ENCODE results near the gene TOR1AIP2. TPM values are rescaled to one million over a fixed set of nuclear protein-coding genes. Genes with fewer than 3 reads are reported as not detected.
"Not testable (repeated sequence)": the region's sequence is repeated elsewhere in the genome, so short reads cannot be mapped to it uniquely, and the experiment has no call there.

The TOR1AIP2 gene
- total and polyA plus RNA-seq, 12 donors, result 18.9 to 182 (median 134) TPM

GRCh38 chr1:179807291-179807690 lies 70.3 kb downstream of the TOR1AIP2 start:
- no peak for DNase-seq
- Histone ChIP-seq H3K4me3 (no peak overlapping the region), H3K27me3 (no peaks in the 10 kb centered on the region), H3K9me3 (replicated peaks in 1 of 3) (no peaks in the 10 kb centered on the region), H3K4me1 (replicated peaks in 1 of 2) (no peaks in the 10 kb centered on the region), H3K27ac (no peak overlapping the region), H3K36me3 (replicated peaks in 1 of 2) (no peaks in the 10 kb centered on the region)
- TF ChIP-seq CTCF (IDR thresholded peaks at IDR 0.05) (no peak), POLR2A (IDR thresholded peaks at IDR 0.05) (no peak)
- intact Hi-C loops (cut with DNase I), result no loop called here
- 85 to 94% (median 89%) methylated on average over 9 of the region's 9 CpGs for WGBS, 4 donors

DNA sequence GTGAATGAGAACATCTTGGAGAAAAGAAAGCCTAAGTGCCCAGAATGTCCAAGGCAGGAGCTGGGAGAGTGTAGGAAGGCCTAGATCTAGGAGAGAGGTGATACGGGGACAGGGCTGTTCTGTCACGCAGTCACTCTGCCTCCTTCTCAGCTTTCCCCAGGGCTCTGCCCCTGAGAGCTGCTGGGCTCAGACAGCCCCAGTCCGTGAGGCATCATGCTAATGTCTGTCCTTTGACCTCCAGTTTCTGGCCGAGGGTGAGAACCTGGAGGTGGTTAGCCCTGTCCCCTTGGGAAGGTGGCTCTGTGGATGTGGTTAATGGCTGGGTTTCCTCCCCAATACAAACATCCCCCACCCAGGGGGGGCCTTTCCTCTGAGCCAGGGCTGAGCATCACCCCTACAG lies 71.3 kb downstream of the TOR1AIP2 start:
- WGBS, 4 donors, result 67 to 87% (median 80%) methylated on average over 2 to 4 of the region's 4 CpGs
- no peak for DNase-seq
- Histone ChIP-seq H3K4me3 (no peak overlapping the region), H3K27me3 (no peaks in the 10 kb centered on the region), H3K27ac (no peak overlapping the region), H3K9me3 (replicated peaks in 1 of 3) (no peaks in the 10 kb centered on the region), H3K4me1 (replicated peaks in 1 of 2) (no peaks in the 10 kb centered on the region), H3K36me3 (replicated peaks in 1 of 2) (no peaks in the 10 kb centered on the region)
- intact Hi-C loops (cut with DNase I), result no loop called here
- TF ChIP-seq CTCF (IDR thresholded peaks at IDR 0.05) (no peak), POLR2A (IDR thresholded peaks at IDR 0.05) (no peak)

GRCh38 chr1:179805291-179806195 lies 72.1 kb downstream of the TOR1AIP2 start:
- intact Hi-C loops (cut with DNase I), result no loop called here
- no peak overlapping the region for H3K27ac ChIP-seq
- no peaks in the 10 kb centered on the region for H3K27me3 ChIP-seq
- DNase-seq, result no peak
- TF ChIP-seq POLR2A (IDR thresholded peaks at IDR 0.05), result no peak
- TF ChIP-seq CTCF (IDR thresholded peaks at IDR 0.05), result no peak
- WGBS, 4 donors, result 89 to 90% (median 90%) methylated on average over 19 of the region's 19 CpGs
- no peaks in the 10 kb centered on the region for H3K36me3 ChIP-seq (replicated peaks in 1 of 2)
- H3K9me3 ChIP-seq (replicated peaks in 1 of 3), result no peaks in the 10 kb centered on the region
- no peaks in the 10 kb centered on the region for H3K4me1 ChIP-seq (replicated peaks in 1 of 2)
- H3K4me3 ChIP-seq, result no peak overlapping the region

- H3K4me3 ChIP-seq; DNase-seq; H3K4me1 ChIP-seq (replicated peaks in 1 of 2); H3K36me3 ChIP-seq (replicated peaks in 1 of 2); H3K27me3 ChIP-seq; H3K9me3 ChIP-seq (replicated peaks in 1 of 3); H3K27ac ChIP-seq; intact Hi-C loops (cut with DNase I): not testable (repeated sequence)
- WGBS, 4 donors, result 93 to 96% (median 95%) methylated on average over 2 of the region's 2 CpGs
These were observed 73.2 kb downstream of the TOR1AIP2 start for GRCh38 chr1:179804417-179804816.

DNA sequence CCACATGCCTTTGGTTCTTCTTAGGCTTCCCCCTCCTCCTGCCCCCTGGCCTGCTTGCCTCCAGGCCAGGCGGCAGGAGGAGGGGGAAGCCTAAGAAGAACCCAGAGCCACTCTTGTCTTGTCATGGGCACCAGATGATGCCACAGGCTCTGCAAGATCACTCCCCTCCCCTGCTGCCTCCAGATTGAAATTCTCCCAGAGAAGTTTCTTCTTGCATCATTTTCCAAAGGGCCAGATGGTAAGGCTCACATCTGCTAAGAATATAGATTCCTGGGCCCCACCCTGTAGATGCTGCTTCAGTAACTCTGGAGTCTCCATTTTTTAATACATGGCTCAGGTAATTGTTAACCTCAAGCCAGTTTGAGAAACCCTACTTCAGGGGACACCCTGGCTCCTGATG lies 73.7 kb downstream of the TOR1AIP2 start:
- Histone ChIP-seq H3K4me3 (no peak overlapping the region), H3K27me3 (no peaks in the 10 kb centered on the region), H3K9me3 (replicated peaks in 1 of 3) (no peaks in the 10 kb centered on the region), H3K36me3 (replicated peaks in 1 of 2) (no peaks in the 10 kb centered on the region), H3K27ac (no peak overlapping the region), H3K4me1 (replicated peaks in 1 of 2) (no peaks in the 10 kb centered on the region)
- intact Hi-C loops (cut with DNase I), result no loop called here
- DNase-seq, result no peak
- 69 to 93% (median 78%) methylated on average over 1 of the region's 1 CpG; no CpG with 5 or more reads in 1 of the 4 donors for WGBS, 4 donors
- no peak for TF ChIP-seq POLR2A (IDR thresholded peaks at IDR 0.05)
- TF ChIP-seq CTCF (IDR thresholded peaks at IDR 0.05), result no peak
